Epithelial cell of proximal tubule (primary cell): ENCODE results near the gene SS18. TPM values are rescaled to one million over a fixed set of nuclear protein-coding genes. Genes with fewer than 3 reads are reported as not detected.

Experiments used
- DNase-seq: peaks from one replicate; pipeline ENCODE4 v3.0.0-alpha.2; 2011; ENCODE audit warnings: low read depth
- H3K4me3 ChIP-seq: 2 replicates; pipeline ENCODE4 v1.5.1; 2011; ENCODE audit warnings: low read depth, mild to moderate bottlenecking, low read length
- CTCF ChIP-seq: conservative IDR thresholded peaks from 2 replicates; pipeline ENCODE4 v1.5.1; 2012; ENCODE audit warnings: low read depth, mild to moderate bottlenecking, low read length
- total RNA-seq: library from RNA; depleted of rRNA; stranded (reverse); fragments of >200 nt; gene quantifications from 2 replicates; pipeline ENCODE4 v1.2.3, GENCODE V29; 2015

SS18 gene
- total RNA-seq, 1 donor from 2014 or later: 234 TPM

- H3K4me3 ChIP-seq: no peak overlapping the region
- DNase-seq: no peak
- TF ChIP-seq CTCF: no peak
Observed at GRCh38 chr18:26074246-26074645, 16.2 kb downstream of the SS18 start.

- TF ChIP-seq CTCF: no peak
- no peak for DNase-seq
- H3K4me3 ChIP-seq: no peak overlapping the region
Observed at GRCh38 chr18:26073758-26074157, 16.7 kb downstream of the SS18 start.

GRCh38 chr18:26071725-26072124, 18.7 kb downstream of the SS18 start:
- no peak for TF ChIP-seq CTCF
- H3K4me3 ChIP-seq: no peak overlapping the region
- no peak for DNase-seq

- no peak overlapping the region for H3K4me3 ChIP-seq
- DNase-seq: no peak
- no peak for TF ChIP-seq CTCF
Observed at GRCh38 chr18:26071020-26071419, 19.4 kb downstream of the SS18 start.

GRCh38 chr18:26059357-26059756, 31.1 kb downstream of the SS18 start:
- TF ChIP-seq CTCF: no peak
- H3K4me3 ChIP-seq: no peak overlapping the region
- DNase-seq: no peak

GRCh38 chr18:26057344-26057773, 33.1 kb downstream of the SS18 start:
- TF ChIP-seq CTCF: no peak
- DNase-seq: no peak
- no peak overlapping the region for H3K4me3 ChIP-seq

GRCh38 chr18:26056291-26056690, 34.1 kb downstream of the SS18 start:
- DNase-seq: no peak
- TF ChIP-seq CTCF: no peak
- no peak overlapping the region for H3K4me3 ChIP-seq
